IMR-90 (cell line): Measurements from ENCODE around the gene MED12L. TPM values are rescaled to one million over a fixed set of nuclear protein-coding genes. Genes with fewer than 3 reads are reported as not detected.

ENCODE experiments used
- ATAC-seq: fragments of 200-7000 bp; cut with Tn5 transposase; 2 replicates; pipeline ENCODE4 v1.9.1; 2020; ENCODE audit warnings: low read depth, mild to moderate bottlenecking, moderate library complexity
- BruUV-seq: library from RNA; stranded (reverse); fragments of 400-500 nt; replicated peaks from 2 replicates; lab custom pipeline; 2021; lab: Mats Ljungman, UMichigan
- CTCF ChIA-PET: fragments of 300-600 bp; formaldehyde crosslinking; extraction: SDS; loops from one replicate; lab custom pipeline; 2021; ENCODE audit warnings: antibody characterized with exemption; lab: Yijun Ruan, JAX
- POLR2A ChIA-PET: fragments of 300-600 bp; sonication (Branson Sonifier 250); formaldehyde crosslinking; loops from one replicate; lab custom pipeline; 2022; ENCODE audit warnings: antibody characterized with exemption; ENCODE audit not compliant: unreplicated experiment; lab: Charles Lee
- DNase-seq: peaks from one replicate; pipeline ENCODE4 v3.0.0; 2013
- H2AFZ ChIP-seq: replicated peaks from 2 replicates; pipeline ENCODE3; 2013; ENCODE audit warnings: low read length, mild to moderate bottlenecking; ENCODE audit not compliant: poor library complexity
- H2AK5ac ChIP-seq: 2 replicates; pipeline ENCODE4 v1.6.1; 2013; ENCODE audit warnings: low read depth, low read length, inconsistent platforms
- H2AK9ac ChIP-seq: replicated peaks from 2 replicates; pipeline ENCODE3; 2013; ENCODE audit warnings: mild to moderate bottlenecking, low read depth, low read length, moderate library complexity; ENCODE audit not compliant: poor library complexity
- H2BK120ac ChIP-seq: 2 replicates; pipeline ENCODE4 v1.6.1; 2013; ENCODE audit warnings: low read depth, low read length, inconsistent platforms
- H2BK15ac ChIP-seq: 3 replicates; pipeline ENCODE4 v1.6.1; 2013; ENCODE audit warnings: low read depth, low read length, inconsistent platforms
- H2BK20ac ChIP-seq: 2 replicates; pipeline ENCODE4 v1.6.1; 2013; ENCODE audit warnings: low read depth, mild to moderate bottlenecking, inconsistent platforms, low read length, moderate library complexity
- H2BK5ac ChIP-seq: 2 replicates; pipeline ENCODE4 v1.6.1; 2013; ENCODE audit warnings: mild to moderate bottlenecking, low read depth, low read length, inconsistent platforms; ENCODE audit not compliant: poor library complexity, severe bottlenecking
- H3K14ac ChIP-seq: replicated peaks from 2 replicates; pipeline ENCODE4 v1.6.1; 2013; ENCODE audit warnings: low read depth, low read length, inconsistent platforms
- H3K18ac ChIP-seq: 2 replicates; pipeline ENCODE4 v1.6.1; 2013; ENCODE audit warnings: low read depth, low read length, control low read depth
- H3K23ac ChIP-seq: 2 replicates; pipeline ENCODE4 v1.6.1; 2013; ENCODE audit warnings: low read depth, low read length, inconsistent platforms
- H3K27ac ChIP-seq: 2 replicates; pipeline ENCODE4 v1.5.1; 2013; ENCODE audit warnings: mild to moderate bottlenecking, control low read depth, low read length; ENCODE audit not compliant: insufficient read depth
- H3K27me3 ChIP-seq: 2 replicates; pipeline ENCODE4 v1.6.1; 2013; ENCODE audit warnings: low read length; ENCODE audit not compliant: control insufficient read depth, insufficient read depth
- H3K36me3 ChIP-seq: 2 replicates; pipeline ENCODE4 v1.6.1; 2013; ENCODE audit warnings: low read length, mixed read lengths; ENCODE audit not compliant: control insufficient read depth, insufficient read depth
- H3K4ac ChIP-seq: 2 replicates; pipeline ENCODE4 v1.6.1; 2013; ENCODE audit warnings: low read depth, low read length, inconsistent platforms
- H3K4me1 ChIP-seq: 2 replicates; pipeline ENCODE4 v1.6.1; 2013; ENCODE audit warnings: low read length, mixed read lengths; ENCODE audit not compliant: control insufficient read depth, insufficient read depth
- H3K4me2 ChIP-seq: 2 replicates; pipeline ENCODE4 v1.6.1; 2013; ENCODE audit warnings: low read depth, mild to moderate bottlenecking, control low read depth, low read length, moderate library complexity
- H3K4me3 ChIP-seq: 2 replicates; pipeline ENCODE4 v1.5.1; 2013; ENCODE audit warnings: low read depth, mild to moderate bottlenecking, control low read depth, low read length, moderate library complexity; ENCODE audit not compliant: insufficient read depth
- H3K56ac ChIP-seq: 2 replicates; pipeline ENCODE4 v1.6.1; 2013; ENCODE audit warnings: low read length, inconsistent platforms; ENCODE audit not compliant: insufficient read depth; ENCODE audit errors: extremely low read depth
- H3K79me1 ChIP-seq, 2 experiments: 2 replicates each; pipeline ENCODE4 v1.6.1; 2013; ENCODE audit warnings: low read length in 2 of 2, inconsistent platforms in 1 of 2, low read depth in 1 of 2
- H3K9ac ChIP-seq: 2 replicates; pipeline ENCODE4 v1.6.1; 2013; ENCODE audit warnings: low read depth, low read length, control low read depth
- H3K9me1 ChIP-seq: 2 replicates; pipeline ENCODE4 v1.6.1; 2013; ENCODE audit warnings: low read length, inconsistent platforms; ENCODE audit not compliant: insufficient read depth
- H3K9me3 ChIP-seq: 2 replicates; pipeline ENCODE4 v1.6.1; 2013; ENCODE audit warnings: low read length; ENCODE audit not compliant: control insufficient read depth, insufficient read depth
- H4K20me1 ChIP-seq: 2 replicates; pipeline ENCODE4 v1.6.1; 2013; ENCODE audit warnings: low read length, inconsistent platforms; ENCODE audit not compliant: insufficient read depth
- H4K5ac ChIP-seq: 2 replicates; pipeline ENCODE4 v1.6.1; 2013; ENCODE audit warnings: mild to moderate bottlenecking, low read depth, low read length, control low read depth
- H4K8ac ChIP-seq, 2 experiments: 2 replicates each; pipeline ENCODE4 v1.6.1; 2013; ENCODE audit warnings: low read depth in 2 of 2, low read length in 2 of 2, control low read depth in 1 of 2, inconsistent platforms in 1 of 2
- H4K91ac ChIP-seq: 2 replicates; pipeline ENCODE4 v1.6.1; 2013; ENCODE audit warnings: low read depth, low read length, inconsistent platforms; ENCODE audit not compliant: insufficient read depth
- CHD1 ChIP-seq: IDR thresholded peaks from 2 replicates; pipeline ENCODE4 v1.6.1; 2012; ENCODE audit warnings: low read depth, low read length, improper control_type of control experiment
- ELK1 ChIP-seq: fragments of 150-350 bp; IDR thresholded peaks from 2 replicates; pipeline ENCODE4 v1.6.1; 2016; ENCODE audit warnings: low read depth, mild to moderate bottlenecking, low read length, moderate library complexity, borderline replicate concordance
- MAFK ChIP-seq: IDR thresholded peaks from 2 replicates; pipeline ENCODE4 v1.6.1; 2012; ENCODE audit warnings: low read depth, low read length, improper control_type of control experiment
- MAZ ChIP-seq: IDR thresholded peaks from 2 replicates; pipeline ENCODE4 v1.6.1; 2012; ENCODE audit warnings: low read depth, mild to moderate bottlenecking, low read length, improper control_type of control experiment, moderate library complexity, borderline replicate concordance
- MXI1 ChIP-seq: IDR thresholded peaks from 2 replicates; pipeline ENCODE4 v1.6.1; 2012; ENCODE audit warnings: low read depth, mild to moderate bottlenecking, low read length, moderate library complexity, borderline replicate concordance
- POLR2A ChIP-seq: IDR thresholded peaks from 2 replicates; pipeline ENCODE4 v1.6.1; 2012; ENCODE audit warnings: mild to moderate bottlenecking, low read depth, low read length
- RAD21 ChIP-seq: IDR thresholded peaks from 2 replicates; pipeline ENCODE4 v1.6.1; 2012; ENCODE audit warnings: low read length, improper control_type of control experiment
- RCOR1 ChIP-seq: IDR thresholded peaks from 2 replicates; pipeline ENCODE4 v1.6.1; 2012; ENCODE audit warnings: mild to moderate bottlenecking, low read length, improper control_type of control experiment; ENCODE audit not compliant: insufficient replicate concordance
- SMC3 ChIP-seq: fragments of 150-350 bp; IDR thresholded peaks from 2 replicates; pipeline ENCODE4 v1.6.1; 2016; ENCODE audit warnings: low read depth, mild to moderate bottlenecking, antibody characterized with exemption, low read length, moderate library complexity
- WGBS, 2 experiments: methylation state at CpG; one replicate each; pipeline versions ENCODE4 v1.1.5 to v1.1.7; 2013; ENCODE audit warnings: missing lambda C conversion rate in 2 of 2; ENCODE audit not compliant: insufficient read length in 1 of 2; ENCODE audit errors: extremely low coverage in 2 of 2; 5-methylcytosine and 5-hydroxymethylcytosine counted together
- dilution Hi-C: fragments of 300-500 bp; cut with HindIII; formaldehyde crosslinking; loops from one replicate; pipeline ENCODE4 v1.14.3; 2018; ENCODE audit warnings: low sequenced_read_pairs; ENCODE audit not compliant: unreplicated experiment
- in situ Hi-C: fragments of 300-500 bp; cut with MboI; formaldehyde crosslinking; loops from 3 replicates; pipeline ENCODE4 v1.14.3; 2019; ENCODE audit warnings: low sequenced_read_pairs, inconsistent platforms, mixed read lengths
- intact Hi-C: fragments of 100-400 bp; cut with micrococcal nuclease; formaldehyde crosslinking; loops from 2 replicates; pipeline ENCODE4 v1.10.0; 2022
- polyA plus RNA-seq, 3 experiments: library from polyadenylated mRNA; depleted of rRNA; stranded (reverse); fragments of >200 nt; gene quantifications; 2 replicates each; pipeline ENCODE4 v1.2.3, GENCODE V29; 2012; ENCODE audit warnings: low replicate concordance in 1 of 3
- total RNA-seq: library from RNA; depleted of rRNA; stranded (reverse); fragments of >200 nt; gene quantifications from 2 replicates; pipeline ENCODE4 v1.2.3, GENCODE V29; 2012

The MED12L gene
- total and polyA plus RNA-seq, 2 of the 4 experiments (the other 2 are of a cell fraction), result 0.05 to 0.18 TPM

- Histone ChIP-seq H3K9me3 (no peaks in the 10 kb centered on the region), H4K20me1 (no peaks in the 10 kb centered on the region), H2BK20ac (no peak overlapping the region; the same call in 1 of the 2 replicates), H3K4me2 (no peak overlapping the region), H2AK9ac (peak overlapping the region; percentile 78), H3K79me1 (no peaks in the 10 kb centered on the region), H4K8ac (peak overlapping the region in 1 of 2 experiments; percentile 31; a peak in 2 of 4 replicates), H3K4me3 (no peak overlapping the region), H2BK5ac (no peak overlapping the region), H4K91ac (no peak overlapping the region), H3K14ac (no peak overlapping the region), H3K56ac (no peak overlapping the region), H2AFZ (no peak overlapping the region), H2BK120ac (peak overlapping the region; percentile 30), H3K9me1 (peaks cover 13% of the 10 kb centered on the region), H3K23ac (no peak overlapping the region), H3K9ac (no peak overlapping the region), H4K5ac (0 out of 2 replicates have a peak overlapping the region, but pooled peaks have one; percentile 20), H3K4ac (0 out of 2 replicates have a peak overlapping the region, but pooled peaks have one; percentile 7), H3K4me1 (peaks cover 6% of the 10 kb centered on the region), H3K18ac (peak overlapping the region; percentile 9; the same call in 1 of the 2 replicates), H2BK15ac (no peak overlapping the region), H3K27ac (no peak overlapping the region), H3K36me3 (no peaks in the 10 kb centered on the region), H2AK5ac (peak overlapping the region; percentile 68; the same call in 1 of the 2 replicates), H3K27me3 (no peaks in the 10 kb centered on the region)
- DNase-seq (no peak), ATAC-seq (no peak)
- WGBS, 2 experiments, result 100% methylated on average over 3 of the region's 5 CpGs; no CpG with 5 or more reads in 1 of the 2 experiments
- dilution Hi-C loops (no loop called here), intact Hi-C loops (loop anchor here (10.0 kb wide), 1 partner anchor 266 kb away; no protein-coding TSS in a partner anchor), in situ Hi-C loops (loop anchor here (10.0 kb wide), 1 partner anchor 206 kb away; no protein-coding TSS in a partner anchor)
- POLR2A ChIA-PET, result no interaction called here
- BruUV-seq, result no TSS peak
- CTCF ChIA-PET, result interaction anchor here (1.2 kb wide), 1 partner anchor 10 kb away, joined by 3 read pairs; no protein-coding TSS in a partner anchor
- TF ChIP-seq ELK1 (no peak), MAFK (no peak), CHD1 (no peak), MXI1 (no peak), RCOR1 (no peak), MAZ (no peak), SMC3 (no peak), POLR2A (no peak), RAD21 (no peak)
Measured at GRCh38 chr3:151430821-151431484, 345.5 kb downstream of the MED12L start.
